HEK293 (cell line): Measurements from ENCODE around the gene OR1L1.

Experiments used
- CTCF ChIP-seq: fragments of 450-650 bp; formaldehyde crosslinking; IDR thresholded peaks from 2 replicates; pipeline ENCODE4 v1.5.1; 2016; ENCODE audit warnings: missing biosample characterization, missing genetic modification characterization
- KLF16 ChIP-seq: fragments of 450-650 bp; formaldehyde crosslinking; IDR thresholded peaks from 2 replicates; pipeline ENCODE4 v1.5.1; 2017; ENCODE audit warnings: missing biosample characterization, missing genetic modification characterization
- MEIS1 ChIP-seq: sonication (generic); formaldehyde crosslinking; IDR thresholded peaks from 2 replicates; pipeline ENCODE4 v1.8.1; 2022; ENCODE audit warnings: missing genetic modification reagents, mild to moderate bottlenecking, borderline replicate concordance
- TRIM28 ChIP-seq: IDR thresholded peaks from 2 replicates; pipeline ENCODE4 v1.6.1; 2011; ENCODE audit warnings: low read length, control low read depth, borderline replicate concordance
- ZBTB11 ChIP-seq: fragments of 450-650 bp; formaldehyde crosslinking; conservative IDR thresholded peaks from 2 replicates; pipeline ENCODE4 v1.5.1; 2016; ENCODE audit warnings: low read depth, missing biosample characterization, missing genetic modification characterization
- ZBTB6 ChIP-seq: fragments of 450-650 bp; formaldehyde crosslinking; IDR thresholded peaks from 2 replicates; pipeline ENCODE4 v1.5.1; 2017; ENCODE audit warnings: missing biosample characterization, missing genetic modification characterization
- ZNF140 ChIP-seq: fragments of 450-650 bp; formaldehyde crosslinking; IDR thresholded peaks from 2 replicates; pipeline ENCODE4 v1.5.1; 2016; ENCODE audit warnings: missing biosample characterization, missing genetic modification characterization
- ZNF366 ChIP-seq: fragments of 450-650 bp; formaldehyde crosslinking; conservative IDR thresholded peaks from 2 replicates; pipeline ENCODE4 v1.5.1; 2016; ENCODE audit warnings: missing biosample characterization, missing genetic modification characterization
- ZNF416 ChIP-seq: fragments of 450-650 bp; formaldehyde crosslinking; IDR thresholded peaks from 2 replicates; pipeline ENCODE4 v1.5.1; 2016; ENCODE audit warnings: missing biosample characterization, missing genetic modification characterization
- ZNF514 ChIP-seq: fragments of 450-650 bp; formaldehyde crosslinking; IDR thresholded peaks from 2 replicates; pipeline ENCODE4 v1.5.1; 2016; ENCODE audit warnings: missing biosample characterization, missing genetic modification characterization
- ZNF518A ChIP-seq: fragments of 450-650 bp; formaldehyde crosslinking; conservative IDR thresholded peaks from 2 replicates; pipeline ENCODE4 v1.5.1; 2016; ENCODE audit warnings: low read depth, missing biosample characterization, missing genetic modification characterization
- ZNF548 ChIP-seq: fragments of 450-650 bp; formaldehyde crosslinking; IDR thresholded peaks from 2 replicates; pipeline ENCODE4 v1.5.1; 2016; ENCODE audit warnings: missing biosample characterization, missing genetic modification characterization
- ZNF792 ChIP-seq: fragments of 450-650 bp; formaldehyde crosslinking; IDR thresholded peaks from 2 replicates; pipeline ENCODE4 v1.5.1; 2016; ENCODE audit warnings: missing biosample characterization, missing genetic modification characterization

GRCh38 chr9:122642226-122642625 is 19.3 kb upstream of the OR1L1 start:
- TF ChIP-seq CTCF (tag by site-specific recombination) (no peak), ZNF518A (tag by site-specific recombination) (no peak), MEIS1 (CRISPR knock-in tag) (no peak), ZNF140 (no peak), ZNF366 (no peak), ZNF514 (tag by site-specific recombination) (no peak), KLF16 (no peak), ZBTB11 (no peak), ZBTB6 (tag by site-specific recombination) (no peak), ZNF548 (tag by site-specific recombination) (no peak), ZNF416 (tag by site-specific recombination) (no peak), ZNF792 (no peak), TRIM28 (no peak)
